H9 (cell line): ENCODE results near the gene AADAC. TPM values are rescaled to one million over a fixed set of nuclear protein-coding genes. Genes with fewer than 3 reads are reported as not detected.

ENCODE experiments used
- DNase-seq: peaks from one replicate; pipeline ENCODE4 v3.0.0-alpha.2; 2017
- H2AFZ ChIP-seq: one replicate; pipeline ENCODE4 v1.6.1; 2013; ENCODE audit warnings: mild to moderate bottlenecking, low read length, control low read depth, moderate library complexity
- H2AK5ac ChIP-seq: 2 replicates; pipeline ENCODE4 v1.6.1; 2013; ENCODE audit warnings: low read length, control low read depth, mixed read lengths; ENCODE audit not compliant: insufficient read length
- H2BK120ac ChIP-seq: one replicate; pipeline ENCODE4 v1.6.1; 2013; ENCODE audit warnings: low read depth, mild to moderate bottlenecking, low read length, control low read depth, inconsistent platforms; ENCODE audit not compliant: poor library complexity, severe bottlenecking
- H2BK12ac ChIP-seq: 2 replicates; pipeline ENCODE4 v1.6.1; 2013; ENCODE audit warnings: low read length, control low read depth, mixed read lengths, low read depth; ENCODE audit not compliant: insufficient read length
- H2BK15ac ChIP-seq: 2 replicates; pipeline ENCODE4 v1.6.1; 2013; ENCODE audit warnings: low read depth, low read length, control low read depth
- H2BK20ac ChIP-seq: one replicate; pipeline ENCODE4 v1.6.1; 2013; ENCODE audit warnings: low read depth, mild to moderate bottlenecking, low read length, control low read depth, inconsistent platforms; ENCODE audit not compliant: poor library complexity, severe bottlenecking
- H2BK5ac ChIP-seq: 2 replicates; pipeline ENCODE4 v1.6.1; 2013; ENCODE audit warnings: low read length, control low read depth, mixed read lengths; ENCODE audit not compliant: insufficient read length
- H3K14ac ChIP-seq: 2 replicates; pipeline ENCODE4 v1.6.1; 2013; ENCODE audit warnings: low read length, control low read depth; ENCODE audit not compliant: insufficient read depth
- H3K18ac ChIP-seq: 2 replicates; pipeline ENCODE4 v1.6.1; 2013; ENCODE audit warnings: low read depth, mild to moderate bottlenecking, mixed read lengths, low read length, control low read depth; ENCODE audit not compliant: insufficient read length
- H3K23ac ChIP-seq: 2 replicates; pipeline ENCODE4 v1.6.1; 2013; ENCODE audit warnings: low read length, control low read depth, mixed read lengths, low read depth; ENCODE audit not compliant: insufficient read length
- H3K23me2 ChIP-seq: 2 replicates; pipeline ENCODE4 v1.6.1; 2013; ENCODE audit warnings: low read depth, mild to moderate bottlenecking, mixed read lengths, low read length, control low read depth; ENCODE audit not compliant: insufficient read length, poor library complexity, severe bottlenecking
- H3K27ac ChIP-seq: 2 replicates; pipeline ENCODE4 v1.5.1; 2013; ENCODE audit warnings: low read length, control low read depth, mixed read lengths, low read depth; ENCODE audit not compliant: insufficient read length
- H3K27me3 ChIP-seq: 2 replicates; pipeline ENCODE4 v1.6.1; 2013; ENCODE audit warnings: low read length, control low read depth, inconsistent platforms; ENCODE audit not compliant: insufficient read depth
- H3K4ac ChIP-seq: 2 replicates; pipeline ENCODE4 v1.6.1; 2013; ENCODE audit warnings: low read depth, mild to moderate bottlenecking, control low read depth, inconsistent platforms, low read length, moderate library complexity
- H3K4me1 ChIP-seq: 2 replicates; pipeline ENCODE4 v1.6.1; 2013; ENCODE audit warnings: low read length, control low read depth, inconsistent platforms; ENCODE audit not compliant: insufficient read depth
- H3K4me2 ChIP-seq: 2 replicates; pipeline ENCODE4 v1.6.1; 2013; ENCODE audit warnings: low read length, control low read depth, mixed read lengths; ENCODE audit not compliant: insufficient read length, insufficient read depth
- H3K56ac ChIP-seq: 2 replicates; pipeline ENCODE4 v1.6.1; 2013; ENCODE audit warnings: low read depth, mild to moderate bottlenecking, mixed read lengths, low read length, control low read depth; ENCODE audit not compliant: insufficient read length
- H3K79me1 ChIP-seq: 2 replicates; pipeline ENCODE4 v1.6.1; 2013; ENCODE audit warnings: low read depth, mild to moderate bottlenecking, moderate library complexity, low read length, control low read depth, inconsistent platforms; ENCODE audit not compliant: insufficient read depth, poor library complexity, severe bottlenecking
- H3K79me2 ChIP-seq: 2 replicates; pipeline ENCODE4 v1.6.1; 2013; ENCODE audit warnings: low read length, control low read depth, inconsistent platforms; ENCODE audit not compliant: insufficient read depth
- H3K9ac ChIP-seq: 2 replicates; pipeline ENCODE4 v1.6.1; 2013; ENCODE audit warnings: low read length, control low read depth, mixed read lengths; ENCODE audit not compliant: insufficient read length; ENCODE audit errors: extremely low read depth
- H3K9me3 ChIP-seq: one replicate; pipeline ENCODE4 v1.6.1; 2013; ENCODE audit warnings: low read depth, low read length, inconsistent platforms; ENCODE audit not compliant: control insufficient read depth
- H3T11ph ChIP-seq: one replicate; pipeline ENCODE4 v1.6.1; 2013; ENCODE audit warnings: mild to moderate bottlenecking, low read length, control low read depth, inconsistent platforms
- H4K20me1 ChIP-seq: one replicate; pipeline ENCODE4 v1.6.1; 2013; ENCODE audit not compliant: control insufficient read depth, insufficient read length, insufficient read depth
- H4K5ac ChIP-seq: 2 replicates; pipeline ENCODE4 v1.6.1; 2013; ENCODE audit warnings: low read depth, mild to moderate bottlenecking, mixed read lengths, low read length, control low read depth; ENCODE audit not compliant: insufficient read length
- H4K8ac ChIP-seq: replicated peaks from 2 replicates; pipeline ENCODE4 v1.6.1; 2013; ENCODE audit warnings: low read length, control low read depth, mixed read lengths, low read depth; ENCODE audit not compliant: insufficient read length
- H4K91ac ChIP-seq: 2 replicates; pipeline ENCODE4 v1.6.1; 2013; ENCODE audit warnings: low read depth, mild to moderate bottlenecking, moderate library complexity, mixed read lengths, low read length, control low read depth; ENCODE audit not compliant: insufficient read length
- H3K27ac Mint-ChIP-seq, 3 experiments: 2 replicates in 2 of 3; 3 replicates in 1 of 3; pipeline ENCODE4 v1.8.0; 2020 to 2021; ENCODE audit warnings: mixed read lengths in 3 of 3, mild to moderate bottlenecking in 1 of 3, moderate library complexity in 1 of 3
- H3K27me3 Mint-ChIP-seq: 2 replicates; pipeline ENCODE4 v1.8.0; 2021; ENCODE audit warnings: low read depth, mild to moderate bottlenecking, moderate library complexity, mixed read lengths
- H3K36me3 Mint-ChIP-seq, 3 experiments: 2 replicates in 2 of 3; 3 replicates in 1 of 3; pipeline ENCODE4 v1.8.0; 2020 to 2021; ENCODE audit warnings: low read depth in 3 of 3, mixed read lengths in 3 of 3; ENCODE audit not compliant: insufficient read depth in 1 of 3
- H3K4me1 Mint-ChIP-seq, 2 experiments: 2 replicates each; pipeline ENCODE4 v1.8.0; 2020; ENCODE audit warnings: mixed read lengths in 2 of 2
- H3K4me3 Mint-ChIP-seq, 2 experiments: 2 replicates in 1 of 2; 3 replicates in 1 of 2; pipeline ENCODE4 v1.8.0; 2020 to 2021; ENCODE audit warnings: mild to moderate bottlenecking in 2 of 2, mixed read lengths in 2 of 2, moderate library complexity in 1 of 2
- H3K9me3 Mint-ChIP-seq, 2 experiments: 2 replicates in 1 of 2; 3 replicates in 1 of 2; pipeline ENCODE4 v1.8.0; 2020; ENCODE audit warnings: mild to moderate bottlenecking in 2 of 2, mixed read lengths in 2 of 2, moderate library complexity in 1 of 2
- CTCF ChIP-seq: fragments of 200-600 bp; sonication (generic); conservative IDR thresholded peaks from 3 replicates; pipeline ENCODE4 v1.8.0; 2021; ENCODE audit warnings: antibody characterized with exemption, mild to moderate bottlenecking
- WGBS: extraction: QIAGEN DNeasy Blood & Tissue Kit; methylation state at CpG from one replicate; pipeline ENCODE4 v1.1.7; 2013; ENCODE audit warnings: missing lambda C conversion rate, low lambda C conversion rate, mixed read lengths; ENCODE audit not compliant: insufficient read length; ENCODE audit errors: extremely low coverage; 5-methylcytosine and 5-hydroxymethylcytosine counted together
- total RNA-seq: library from RNA; stranded (reverse); gene quantifications from 2 replicates; pipeline ENCODE4 v1.2.1, GENCODE V29; 2021

Gene AADAC
- total RNA-seq, 1 experiment from 2014 or later: not detected

- Histone ChIP-seq H3K79me1 (no peaks in the 10 kb centered on the region), H3K4me2 (no peak overlapping the region), H3K18ac (no peak overlapping the region), H2AK5ac (no peak overlapping the region), H2BK120ac (no peak overlapping the region), H3T11ph (no peak overlapping the region), H3K4ac (no peak overlapping the region), H3K56ac (no peak overlapping the region), H2BK12ac (no peak overlapping the region), H3K27me3 (no peaks in the 10 kb centered on the region), H3K23ac (no peak overlapping the region), H3K4me1 (no peaks in the 10 kb centered on the region), H4K20me1 (no peaks in the 10 kb centered on the region), H2AFZ (no peak overlapping the region), H2BK20ac (no peak overlapping the region), H4K5ac (no peak overlapping the region), H4K8ac (no peak overlapping the region), H2BK15ac (no peak overlapping the region), H3K23me2 (no peaks in the 10 kb centered on the region), H3K27ac (no peak overlapping the region), H4K91ac (no peak overlapping the region), H3K79me2 (no peaks in the 10 kb centered on the region), H3K14ac (no peak overlapping the region), H3K9me3 (no peaks in the 10 kb centered on the region), H2BK5ac (no peak overlapping the region), H3K9ac (no peak overlapping the region)
- no peaks in the 10 kb centered on the region for H3K9me3 Mint-ChIP-seq
- no CpG with 5 or more reads among the region's 3 CpGs for WGBS
- H3K4me3 Mint-ChIP-seq: no peak overlapping the region
- peak overlapping the region in 1 of 3 experiments; percentile 8; a peak in 1 of 7 replicates for H3K27ac Mint-ChIP-seq
- DNase-seq: no peak
- H3K27me3 Mint-ChIP-seq: no peaks in the 10 kb centered on the region
- no peak for TF ChIP-seq CTCF
- no peaks in the 10 kb centered on the region for H3K36me3 Mint-ChIP-seq
- peaks cover 12 to 21% of the 10 kb centered on the region in 2 experiments for H3K4me1 Mint-ChIP-seq
Measured at GRCh38 chr3:151816091-151816604, 2.2 kb downstream of the AADAC start.
